K562 (cell line): ENCODE results near the gene IQCN. TPM values are rescaled to one million over a fixed set of nuclear protein-coding genes. Genes with fewer than 3 reads are reported as not detected.

ENCODE experiments used
- DPF2 ChIP-seq: fragments of 450-650 bp; IDR thresholded peaks from 2 replicates; pipeline ENCODE4 v1.6.1; 2016
- KDM1A ChIP-seq, 2 experiments: fragments of 450-650 bp; IDR thresholded peaks; 2 replicates each; pipeline ENCODE4 v1.6.1; 2016; ENCODE audit warnings: mild to moderate bottlenecking in 2 of 2
- LEF1 ChIP-seq: fragments of 450-650 bp; IDR thresholded peaks from 2 replicates; pipeline ENCODE4 v1.6.1; 2016; ENCODE audit warnings: mild to moderate bottlenecking
- MIER1 ChIP-seq: fragments of 450-650 bp; IDR thresholded peaks from 2 replicates; pipeline ENCODE4 v1.6.1; 2016; ENCODE audit warnings: antibody characterized with exemption, mild to moderate bottlenecking, low read depth
- TGIF2 ChIP-seq: sonication (generic); formaldehyde crosslinking; IDR thresholded peaks from 2 replicates; pipeline ENCODE4 v1.8.1; 2022; ENCODE audit warnings: mild to moderate bottlenecking, missing genetic modification reagents, moderate library complexity
- ZNF707 ChIP-seq: fragments of 250-450 bp; sonication (Bioruptor Pico); conservative IDR thresholded peaks from 2 replicates; pipeline ENCODE4 v1.8.0; 2022; ENCODE audit warnings: inconsistent platforms, mild to moderate bottlenecking, moderate library complexity
- ZNF76 ChIP-seq: fragments of 250-450 bp; sonication (Bioruptor Pico); IDR thresholded peaks from 2 replicates; pipeline ENCODE4 v1.4.0; 2020; ENCODE audit warnings: mild to moderate bottlenecking, moderate library complexity, borderline replicate concordance
- polyA plus RNA-seq, 8 experiments: library from polyadenylated mRNA; depleted of rRNA in 4 of 8; stranded (reverse) in 5 of 8; unstranded in 3 of 8; fragments of >200 nt; fragmentation: Nextera tagmentation in 2 of 8; fragmentation: Illumina TruSeq in 1 of 8; extraction: Ambion mirVana in 2 of 8; extraction: Trizol in 1 of 8; gene quantifications; 2 replicates each; pipeline versions ENCODE4 v1.2.1 to v1.2.3, GENCODE V29; 2011 to 2014; ENCODE audit warnings: inconsistent platforms in 1 of 8, missing spikeins in 1 of 8
- total RNA-seq, 7 experiments: library from RNA; depleted of rRNA in 6 of 7; stranded (reverse); fragments of >200 nt in 6 of 7; fragmentation: Illumina TruSeq in 2 of 7; extraction: Trizol in 2 of 7; gene quantifications; 2 replicates each; pipeline versions ENCODE4 v1.2.1 to v1.2.3, GENCODE V29; 2011 to 2021; ENCODE audit warnings: low replicate concordance in 1 of 7
- TF ChIP-seq, protein P1 (sequence below): fragments of 250-450 bp; sonication (Bioruptor Pico); IDR thresholded peaks from 2 replicates; pipeline ENCODE4 v1.8.0; 2021; ENCODE audit warnings: moderate library complexity, mild to moderate bottlenecking, inconsistent platforms
- TF ChIP-seq, protein P2 (sequence below): fragments of 450-650 bp; formaldehyde crosslinking; IDR thresholded peaks from 2 replicates; pipeline ENCODE4 v1.4.0; 2020; ENCODE audit warnings: mild to moderate bottlenecking, moderate library complexity
- TF ChIP-seq, protein P3 (sequence below): sonication (generic); formaldehyde crosslinking; IDR thresholded peaks from 2 replicates; pipeline ENCODE4 v1.9.0; 2022; ENCODE audit warnings: mild to moderate bottlenecking, missing genetic modification reagents
- TF ChIP-seq, protein P4 (sequence below), 3 experiments: fragments of 200-800 bp in 1 of 3; sonication (Bioruptor generic) in 1 of 3; sonication (generic) in 1 of 3; formaldehyde crosslinking in 1 of 3; IDR thresholded peaks; 2 replicates each; pipeline versions ENCODE4 v1.6.1 to v1.8.0; 2016 to 2022; ENCODE audit warnings: mild to moderate bottlenecking in 2 of 3, missing compliant biosample characterization in 2 of 3, missing genetic modification characterization in 2 of 3, missing genetic modification reagents in 1 of 3
- TF ChIP-seq, protein P5 (sequence below): sonication (generic); formaldehyde crosslinking; IDR thresholded peaks from 2 replicates; pipeline ENCODE4 v1.8.1; 2022; ENCODE audit warnings: missing genetic modification reagents
- TF ChIP-seq, protein P6 (sequence below): fragments of 450-650 bp; IDR thresholded peaks from 2 replicates; pipeline ENCODE4 v1.6.1; 2016; ENCODE audit warnings: borderline replicate concordance
- TF ChIP-seq, protein P7 (sequence below): IDR thresholded peaks from 3 replicates; pipeline ENCODE4 v1.6.1; 2011; ENCODE audit warnings: borderline replicate concordance, mild to moderate bottlenecking, moderate library complexity; ENCODE audit not compliant: insufficient read length; ENCODE audit errors: extremely low read depth

Gene IQCN
- total and polyA plus RNA-seq, 9 of the 15 experiments (the other 6 are each of a cell fraction or from before 2014, with no cell fraction given): 0.01 to 0.07 (median 0.04) TPM; not detected in 3

DNA sequence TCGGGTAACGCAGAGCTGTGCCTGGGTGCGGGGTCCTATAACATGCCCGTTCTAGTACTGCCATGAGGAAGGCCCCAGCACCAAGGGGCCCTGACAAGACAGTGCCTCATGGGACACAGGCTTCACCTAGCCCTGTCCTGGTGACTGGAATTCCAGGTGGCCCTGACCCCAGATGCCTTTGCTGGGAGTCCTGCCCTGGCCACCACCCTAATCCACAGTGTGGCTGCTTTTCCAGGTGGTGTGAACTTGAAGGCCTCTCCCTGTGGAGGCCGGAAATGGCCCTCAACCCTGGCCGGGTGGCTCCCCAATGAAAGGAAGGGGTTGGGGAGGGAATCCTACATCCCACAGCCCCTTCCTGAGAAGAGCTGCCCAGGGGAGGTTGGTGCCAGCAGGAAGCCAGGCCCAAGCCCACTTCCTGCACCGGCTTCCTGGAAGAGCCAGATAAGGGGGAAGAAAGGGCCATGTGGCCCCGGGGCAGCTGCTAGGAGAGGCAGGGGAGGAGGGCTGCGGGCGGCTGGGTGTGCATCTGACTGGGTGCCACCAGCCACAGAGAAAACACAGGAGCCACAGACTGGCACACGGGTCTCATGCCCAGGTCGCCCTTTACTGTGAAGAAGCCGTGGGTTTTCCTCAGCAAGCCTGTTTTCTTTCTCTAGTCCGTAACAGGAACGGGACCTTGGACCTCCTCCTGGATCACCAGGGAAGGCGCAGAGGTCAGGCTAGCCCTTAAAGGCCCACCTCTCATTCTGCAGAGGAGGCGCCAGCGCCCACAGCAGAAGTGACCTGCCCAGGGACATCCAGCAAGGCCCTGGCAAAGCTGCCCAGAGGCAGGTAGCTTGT, 43.9 kb upstream of the IQCN start (continued):
- TF ChIP-seq, protein P1, sequence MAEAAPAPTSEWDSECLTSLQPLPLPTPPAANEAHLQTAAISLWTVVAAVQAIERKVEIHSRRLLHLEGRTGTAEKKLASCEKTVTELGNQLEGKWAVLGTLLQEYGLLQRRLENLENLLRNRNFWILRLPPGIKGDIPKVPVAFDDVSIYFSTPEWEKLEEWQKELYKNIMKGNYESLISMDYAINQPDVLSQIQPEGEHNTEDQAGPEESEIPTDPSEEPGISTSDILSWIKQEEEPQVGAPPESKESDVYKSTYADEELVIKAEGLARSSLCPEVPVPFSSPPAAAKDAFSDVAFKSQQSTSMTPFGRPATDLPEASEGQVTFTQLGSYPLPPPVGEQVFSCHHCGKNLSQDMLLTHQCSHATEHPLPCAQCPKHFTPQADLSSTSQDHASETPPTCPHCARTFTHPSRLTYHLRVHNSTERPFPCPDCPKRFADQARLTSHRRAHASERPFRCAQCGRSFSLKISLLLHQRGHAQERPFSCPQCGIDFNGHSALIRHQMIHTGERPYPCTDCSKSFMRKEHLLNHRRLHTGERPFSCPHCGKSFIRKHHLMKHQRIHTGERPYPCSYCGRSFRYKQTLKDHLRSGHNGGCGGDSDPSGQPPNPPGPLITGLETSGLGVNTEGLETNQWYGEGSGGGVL (CRISPR knock-in tag): no peak
- no peak for TF ChIP-seq LEF1
- TF ChIP-seq, protein P2, sequence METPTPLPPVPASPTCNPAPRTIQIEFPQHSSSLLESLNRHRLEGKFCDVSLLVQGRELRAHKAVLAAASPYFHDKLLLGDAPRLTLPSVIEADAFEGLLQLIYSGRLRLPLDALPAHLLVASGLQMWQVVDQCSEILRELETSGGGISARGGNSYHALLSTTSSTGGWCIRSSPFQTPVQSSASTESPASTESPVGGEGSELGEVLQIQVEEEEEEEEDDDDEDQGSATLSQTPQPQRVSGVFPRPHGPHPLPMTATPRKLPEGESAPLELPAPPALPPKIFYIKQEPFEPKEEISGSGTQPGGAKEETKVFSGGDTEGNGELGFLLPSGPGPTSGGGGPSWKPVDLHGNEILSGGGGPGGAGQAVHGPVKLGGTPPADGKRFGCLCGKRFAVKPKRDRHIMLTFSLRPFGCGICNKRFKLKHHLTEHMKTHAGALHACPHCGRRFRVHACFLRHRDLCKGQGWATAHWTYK (CRISPR knock-in tag): peak; percentile 88
- TF ChIP-seq, protein P3, sequence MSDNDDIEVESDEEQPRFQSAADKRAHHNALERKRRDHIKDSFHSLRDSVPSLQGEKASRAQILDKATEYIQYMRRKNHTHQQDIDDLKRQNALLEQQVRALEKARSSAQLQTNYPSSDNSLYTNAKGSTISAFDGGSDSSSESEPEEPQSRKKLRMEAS (CRISPR knock-in tag): peak; percentile 83
- TF ChIP-seq, protein P4, sequence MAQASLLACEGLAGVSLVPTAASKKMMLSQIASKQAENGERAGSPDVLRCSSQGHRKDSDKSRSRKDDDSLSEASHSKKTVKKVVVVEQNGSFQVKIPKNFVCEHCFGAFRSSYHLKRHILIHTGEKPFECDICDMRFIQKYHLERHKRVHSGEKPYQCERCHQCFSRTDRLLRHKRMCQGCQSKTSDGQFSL (CRISPR knock-in tag; IDR thresholded peaks at IDR 0.05): no peak
- TF ChIP-seq, protein P4 (tag; IDR thresholded peaks at IDR 0.05): no peak
- peak; percentile 62 for TF ChIP-seq DPF2
- TF ChIP-seq ZNF707: no peak
- TF ChIP-seq, protein P5, sequence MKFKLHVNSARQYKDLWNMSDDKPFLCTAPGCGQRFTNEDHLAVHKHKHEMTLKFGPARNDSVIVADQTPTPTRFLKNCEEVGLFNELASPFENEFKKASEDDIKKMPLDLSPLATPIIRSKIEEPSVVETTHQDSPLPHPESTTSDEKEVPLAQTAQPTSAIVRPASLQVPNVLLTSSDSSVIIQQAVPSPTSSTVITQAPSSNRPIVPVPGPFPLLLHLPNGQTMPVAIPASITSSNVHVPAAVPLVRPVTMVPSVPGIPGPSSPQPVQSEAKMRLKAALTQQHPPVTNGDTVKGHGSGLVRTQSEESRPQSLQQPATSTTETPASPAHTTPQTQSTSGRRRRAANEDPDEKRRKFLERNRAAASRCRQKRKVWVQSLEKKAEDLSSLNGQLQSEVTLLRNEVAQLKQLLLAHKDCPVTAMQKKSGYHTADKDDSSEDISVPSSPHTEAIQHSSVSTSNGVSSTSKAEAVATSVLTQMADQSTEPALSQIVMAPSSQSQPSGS (CRISPR knock-in tag): no peak
- TF ChIP-seq, protein P6, sequence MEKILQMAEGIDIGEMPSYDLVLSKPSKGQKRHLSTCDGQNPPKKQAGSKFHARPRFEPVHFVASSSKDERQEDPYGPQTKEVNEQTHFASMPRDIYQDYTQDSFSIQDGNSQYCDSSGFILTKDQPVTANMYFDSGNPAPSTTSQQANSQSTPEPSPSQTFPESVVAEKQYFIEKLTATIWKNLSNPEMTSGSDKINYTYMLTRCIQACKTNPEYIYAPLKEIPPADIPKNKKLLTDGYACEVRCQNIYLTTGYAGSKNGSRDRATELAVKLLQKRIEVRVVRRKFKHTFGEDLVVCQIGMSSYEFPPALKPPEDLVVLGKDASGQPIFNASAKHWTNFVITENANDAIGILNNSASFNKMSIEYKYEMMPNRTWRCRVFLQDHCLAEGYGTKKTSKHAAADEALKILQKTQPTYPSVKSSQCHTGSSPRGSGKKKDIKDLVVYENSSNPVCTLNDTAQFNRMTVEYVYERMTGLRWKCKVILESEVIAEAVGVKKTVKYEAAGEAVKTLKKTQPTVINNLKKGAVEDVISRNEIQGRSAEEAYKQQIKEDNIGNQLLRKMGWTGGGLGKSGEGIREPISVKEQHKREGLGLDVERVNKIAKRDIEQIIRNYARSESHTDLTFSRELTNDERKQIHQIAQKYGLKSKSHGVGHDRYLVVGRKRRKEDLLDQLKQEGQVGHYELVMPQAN: 0 out of 2 replicates have a peak, but pooled peaks have one; percentile 19
- TF ChIP-seq KDM1A (IDR thresholded peaks at IDR 0.05): no peak
- no peak for TF ChIP-seq TGIF2 (CRISPR knock-in tag)
- no peak for TF ChIP-seq MIER1
- peak; percentile 48; the same call in 1 of the 2 replicates for TF ChIP-seq ZNF76
- TF ChIP-seq, protein P7, sequence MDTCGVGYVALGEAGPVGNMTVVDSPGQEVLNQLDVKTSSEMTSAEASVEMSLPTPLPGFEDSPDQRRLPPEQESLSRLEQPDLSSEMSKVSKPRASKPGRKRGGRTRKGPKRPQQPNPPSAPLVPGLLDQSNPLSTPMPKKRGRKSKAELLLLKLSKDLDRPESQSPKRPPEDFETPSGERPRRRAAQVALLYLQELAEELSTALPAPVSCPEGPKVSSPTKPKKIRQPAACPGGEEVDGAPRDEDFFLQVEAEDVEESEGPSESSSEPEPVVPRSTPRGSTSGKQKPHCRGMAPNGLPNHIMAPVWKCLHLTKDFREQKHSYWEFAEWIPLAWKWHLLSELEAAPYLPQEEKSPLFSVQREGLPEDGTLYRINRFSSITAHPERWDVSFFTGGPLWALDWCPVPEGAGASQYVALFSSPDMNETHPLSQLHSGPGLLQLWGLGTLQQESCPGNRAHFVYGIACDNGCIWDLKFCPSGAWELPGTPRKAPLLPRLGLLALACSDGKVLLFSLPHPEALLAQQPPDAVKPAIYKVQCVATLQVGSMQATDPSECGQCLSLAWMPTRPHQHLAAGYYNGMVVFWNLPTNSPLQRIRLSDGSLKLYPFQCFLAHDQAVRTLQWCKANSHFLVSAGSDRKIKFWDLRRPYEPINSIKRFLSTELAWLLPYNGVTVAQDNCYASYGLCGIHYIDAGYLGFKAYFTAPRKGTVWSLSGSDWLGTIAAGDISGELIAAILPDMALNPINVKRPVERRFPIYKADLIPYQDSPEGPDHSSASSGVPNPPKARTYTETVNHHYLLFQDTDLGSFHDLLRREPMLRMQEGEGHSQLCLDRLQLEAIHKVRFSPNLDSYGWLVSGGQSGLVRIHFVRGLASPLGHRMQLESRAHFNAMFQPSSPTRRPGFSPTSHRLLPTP: no peak
